Measurements from ENCODE around the gene MAP3K20.

Gene MAP3K20

DNA sequence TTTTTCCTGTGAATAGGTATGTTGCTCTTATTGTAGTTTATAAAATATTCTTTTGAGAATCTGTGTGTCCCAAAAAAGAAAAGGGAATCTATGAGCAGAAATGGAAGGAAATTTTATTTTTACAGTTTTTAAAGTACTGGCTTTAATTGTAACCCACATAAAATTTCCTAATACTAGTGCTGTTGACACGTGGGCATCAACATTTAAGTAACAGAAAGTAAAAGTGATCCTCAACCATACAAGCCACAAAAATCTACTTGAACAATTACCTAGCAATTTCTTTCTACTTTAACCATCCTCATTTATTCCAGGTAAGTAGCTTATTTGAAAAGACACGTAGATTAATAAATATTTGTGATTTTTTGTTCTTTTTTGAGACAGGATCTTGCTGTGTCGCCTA is 62.0 kb downstream of the MAP3K20 start:
- Histone ChIP-seq H3K4me2 (ENCODE audit: low read length) (no peak overlapping the region), H3K27ac (ENCODE audit: low read length) (no peak overlapping the region)

GRCh38 chr2:173138962-173139361 is 63.3 kb downstream of the MAP3K20 start:
- TF ChIP-seq, protein P1, sequence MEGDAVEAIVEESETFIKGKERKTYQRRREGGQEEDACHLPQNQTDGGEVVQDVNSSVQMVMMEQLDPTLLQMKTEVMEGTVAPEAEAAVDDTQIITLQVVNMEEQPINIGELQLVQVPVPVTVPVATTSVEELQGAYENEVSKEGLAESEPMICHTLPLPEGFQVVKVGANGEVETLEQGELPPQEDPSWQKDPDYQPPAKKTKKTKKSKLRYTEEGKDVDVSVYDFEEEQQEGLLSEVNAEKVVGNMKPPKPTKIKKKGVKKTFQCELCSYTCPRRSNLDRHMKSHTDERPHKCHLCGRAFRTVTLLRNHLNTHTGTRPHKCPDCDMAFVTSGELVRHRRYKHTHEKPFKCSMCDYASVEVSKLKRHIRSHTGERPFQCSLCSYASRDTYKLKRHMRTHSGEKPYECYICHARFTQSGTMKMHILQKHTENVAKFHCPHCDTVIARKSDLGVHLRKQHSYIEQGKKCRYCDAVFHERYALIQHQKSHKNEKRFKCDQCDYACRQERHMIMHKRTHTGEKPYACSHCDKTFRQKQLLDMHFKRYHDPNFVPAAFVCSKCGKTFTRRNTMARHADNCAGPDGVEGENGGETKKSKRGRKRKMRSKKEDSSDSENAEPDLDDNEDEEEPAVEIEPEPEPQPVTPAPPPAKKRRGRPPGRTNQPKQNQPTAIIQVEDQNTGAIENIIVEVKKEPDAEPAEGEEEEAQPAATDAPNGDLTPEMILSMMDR (IDR thresholded peaks at IDR 0.05; ENCODE audit: low read depth, low read length): no peak
- TF ChIP-seq EZH2phosphoT487 (IDR thresholded peaks at IDR 0.05; ENCODE audit: low read depth): no peak
- no peak overlapping the region for H2AFZ ChIP-seq (ENCODE audit: low read depth, low read length)
- H3K9me3 ChIP-seq (ENCODE audit: insufficient read depth, low read length): peaks cover 8% of the 10 kb centered on the region; the same call in 1 of the 2 replicates
- no peak overlapping the region for H3K9ac ChIP-seq (ENCODE audit: low read length)
- no peak overlapping the region for H3K27ac ChIP-seq (ENCODE audit: low read length)
- no peaks in the 10 kb centered on the region for H3K79me2 ChIP-seq (ENCODE audit: low read length)
- H3K4me1 ChIP-seq (ENCODE audit: low read length): peaks cover 6% of the 10 kb centered on the region
- H3K27me3 ChIP-seq (ENCODE audit: low read depth, low read length): no peaks in the 10 kb centered on the region
- 0 out of 2 replicates have a peak, but pooled peaks cover 5% of the 10 kb centered on the region for H4K20me1 ChIP-seq (ENCODE audit: insufficient read depth, low read length)
- no peak overlapping the region for H3K4me3 ChIP-seq (ENCODE audit: low read length)
- H3K4me2 ChIP-seq (ENCODE audit: low read length): no peak overlapping the region
- peaks cover 12% of the 10 kb centered on the region for H3K36me3 ChIP-seq (replicated peaks; ENCODE audit: low read depth, low read length)

More for the DNA sequence above, 62.0 kb downstream of the MAP3K20 start:
- H3K9me3 ChIP-seq (ENCODE audit: insufficient read depth, low read length): peaks cover 8% of the 10 kb centered on the region; the same call in 1 of the 2 replicates
- H3K36me3 ChIP-seq (replicated peaks; ENCODE audit: low read depth, low read length): peaks cover 12% of the 10 kb centered on the region
- peaks cover 15% of the 10 kb centered on the region for H3K4me1 ChIP-seq (ENCODE audit: low read length)
- no peak overlapping the region for H3K9ac ChIP-seq (ENCODE audit: low read length)
- TF ChIP-seq, protein P1 (IDR thresholded peaks at IDR 0.05; ENCODE audit: low read depth, low read length): no peak
- no peak for TF ChIP-seq EZH2phosphoT487 (IDR thresholded peaks at IDR 0.05; ENCODE audit: low read depth)
- H3K79me2 ChIP-seq (ENCODE audit: low read length): no peaks in the 10 kb centered on the region
- H4K20me1 ChIP-seq (ENCODE audit: insufficient read depth, low read length): 0 out of 2 replicates have a peak, but pooled peaks cover 5% of the 10 kb centered on the region
- H3K4me3 ChIP-seq (ENCODE audit: low read length): no peak overlapping the region
- H2AFZ ChIP-seq (ENCODE audit: low read depth, low read length): no peak overlapping the region
- H3K27me3 ChIP-seq (ENCODE audit: low read depth, low read length): no peaks in the 10 kb centered on the region

- TF ChIP-seq, protein P1 (IDR thresholded peaks at IDR 0.05; ENCODE audit: low read depth, low read length): no peak
- no peak for TF ChIP-seq EZH2phosphoT487 (IDR thresholded peaks at IDR 0.05; ENCODE audit: low read depth)
- peaks cover 8% of the 10 kb centered on the region; the same call in 1 of the 2 replicates for H3K9me3 ChIP-seq (ENCODE audit: insufficient read depth, low read length)
- H3K27me3 ChIP-seq (ENCODE audit: low read depth, low read length): no peaks in the 10 kb centered on the region
- H3K4me1 ChIP-seq (ENCODE audit: low read length): peaks cover 6% of the 10 kb centered on the region
- H3K9ac ChIP-seq (ENCODE audit: low read length): no peak overlapping the region
- no peak overlapping the region for H3K27ac ChIP-seq (ENCODE audit: low read length)
- H2AFZ ChIP-seq (ENCODE audit: low read depth, low read length): no peak overlapping the region
- H3K36me3 ChIP-seq (replicated peaks; ENCODE audit: low read depth, low read length): peaks cover 12% of the 10 kb centered on the region
- H4K20me1 ChIP-seq (ENCODE audit: insufficient read depth, low read length): 0 out of 2 replicates have a peak, but pooled peaks cover 2% of the 10 kb centered on the region
- no peaks in the 10 kb centered on the region for H3K79me2 ChIP-seq (ENCODE audit: low read length)
- H3K4me3 ChIP-seq (ENCODE audit: low read length): no peak overlapping the region
- no peak overlapping the region for H3K4me2 ChIP-seq (ENCODE audit: low read length)
Observed at GRCh38 chr2:173141666-173142065, 66.0 kb downstream of the MAP3K20 start.

- H3K27me3 ChIP-seq (ENCODE audit: low read depth, low read length): no peaks in the 10 kb centered on the region
- no peak overlapping the region for H3K9ac ChIP-seq (ENCODE audit: low read length)
- H3K9me3 ChIP-seq (ENCODE audit: insufficient read depth, low read length): peaks cover 8% of the 10 kb centered on the region; the same call in 1 of the 2 replicates
- peaks cover 7% of the 10 kb centered on the region for H3K4me1 ChIP-seq (ENCODE audit: low read length)
- TF ChIP-seq, protein P1 (IDR thresholded peaks at IDR 0.05; ENCODE audit: low read depth, low read length): no peak
- no peak for TF ChIP-seq EZH2phosphoT487 (IDR thresholded peaks at IDR 0.05; ENCODE audit: low read depth)
- H3K4me2 ChIP-seq (ENCODE audit: low read length): no peak overlapping the region
- no peaks in the 10 kb centered on the region for H4K20me1 ChIP-seq (ENCODE audit: insufficient read depth, low read length)
- no peaks in the 10 kb centered on the region for H3K79me2 ChIP-seq (ENCODE audit: low read length)
- H3K27ac ChIP-seq (ENCODE audit: low read length): no peak overlapping the region
- H3K36me3 ChIP-seq (replicated peaks; ENCODE audit: low read depth, low read length): peaks cover 10% of the 10 kb centered on the region
- H2AFZ ChIP-seq (ENCODE audit: low read depth, low read length): no peak overlapping the region
- H3K4me3 ChIP-seq (ENCODE audit: low read length): no peak overlapping the region
Observed at GRCh38 chr2:173145454-173145853, 69.8 kb downstream of the MAP3K20 start.
